ENCODE results near the gene IGDCC3. TPM values are rescaled to one million over a fixed set of nuclear protein-coding genes. Genes with fewer than 3 reads are reported as not detected.

The IGDCC3 gene
- total RNA-seq = not detected in 2 replicates

- DNase-seq = no peak
Observed at GRCh38 chr15:65377976-65378366, at the start of gene IGDCC3. TSS of gene IGDCC3 (minus strand) at chr15:65378002. CDS start at chr15:65377788, 214 bp downstream.

- no peak for DNase-seq
Observed at GRCh38 chr15:65426216-65426853, 48.5 kb upstream of the IGDCC3 start.

GRCh38 chr15:65424683-65425082 lies 46.9 kb upstream of the IGDCC3 start:
- no peak for DNase-seq

- no peak for DNase-seq
Observed at GRCh38 chr15:65423976-65424679, 46.3 kb upstream of the IGDCC3 start.

- no peak for DNase-seq
Observed at GRCh38 chr15:65423150-65423975, 45.6 kb upstream of the IGDCC3 start.

GRCh38 chr15:65421360-65422215 lies 43.8 kb upstream of the IGDCC3 start:
- no peak for DNase-seq

GRCh38 chr15:65420975-65421359 lies 43.2 kb upstream of the IGDCC3 start:
- no peak for DNase-seq

GRCh38 chr15:65418596-65418995 lies 40.8 kb upstream of the IGDCC3 start:
- no peak for DNase-seq

- no peak for DNase-seq
Observed at GRCh38 chr15:65416845-65417416, 39.1 kb upstream of the IGDCC3 start.

GRCh38 chr15:65414841-65415621 lies 37.2 kb upstream of the IGDCC3 start:
- peak; percentile 21 for DNase-seq

- no peak for DNase-seq
Observed at GRCh38 chr15:65413760-65414144, 36.0 kb upstream of the IGDCC3 start.

GRCh38 chr15:65413051-65413759 lies 35.4 kb upstream of the IGDCC3 start:
- DNase-seq = no peak

- no peak for DNase-seq
Observed at GRCh38 chr15:65412556-65412955, 34.8 kb upstream of the IGDCC3 start.

GRCh38 chr15:65411465-65412071 lies 33.8 kb upstream of the IGDCC3 start:
- no peak for DNase-seq

GRCh38 chr15:65410972-65411371 lies 33.2 kb upstream of the IGDCC3 start:
- no peak for DNase-seq

GRCh38 chr15:65410036-65410435 lies 32.2 kb upstream of the IGDCC3 start:
- DNase-seq = no peak

- DNase-seq = no peak
Observed at GRCh38 chr15:65409036-65409631, 31.3 kb upstream of the IGDCC3 start.

GRCh38 chr15:65408324-65409035 lies 30.7 kb upstream of the IGDCC3 start:
- no peak for DNase-seq

GRCh38 chr15:65406424-65407000 lies 28.7 kb upstream of the IGDCC3 start:
- DNase-seq = no peak

All from dermis blood vessel endothelial cell (primary cell).